GM18868 (cell line): ENCODE measurements around the gene ADAM23.

Experiments
- ATAC-seq: cut with Tn5 transposase; IDR thresholded peaks from one replicate; pipeline ENCODE4 v1.9.1; 2021; ENCODE audit warnings: mild to moderate bottlenecking, moderate library complexity; ENCODE audit not compliant: unreplicated experiment

The ADAM23 gene

GRCh38 chr2:206635015-206635414, 191.7 kb downstream of the ADAM23 start:
- ATAC-seq: no peak

DNA sequence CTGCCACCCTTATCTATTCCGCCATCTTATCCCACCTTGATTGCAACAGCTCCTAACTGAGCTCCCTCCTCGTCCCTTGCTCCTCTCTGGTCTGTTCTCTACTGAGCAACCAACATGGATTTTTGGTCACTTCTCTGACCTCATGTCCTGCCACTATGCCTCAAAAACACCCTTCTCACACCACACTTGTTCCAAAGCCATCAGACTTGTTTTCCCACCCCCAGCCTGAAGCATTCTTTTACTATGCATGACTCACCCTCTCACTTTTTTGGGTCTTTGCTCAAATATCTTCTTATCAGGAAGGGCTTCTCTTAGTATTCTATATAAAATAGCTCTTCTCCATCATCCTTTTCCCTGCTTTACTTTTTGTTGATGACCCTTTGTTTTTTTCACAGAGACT, 196.3 kb downstream of the ADAM23 start:
- ATAC-seq: no peak

DNA sequence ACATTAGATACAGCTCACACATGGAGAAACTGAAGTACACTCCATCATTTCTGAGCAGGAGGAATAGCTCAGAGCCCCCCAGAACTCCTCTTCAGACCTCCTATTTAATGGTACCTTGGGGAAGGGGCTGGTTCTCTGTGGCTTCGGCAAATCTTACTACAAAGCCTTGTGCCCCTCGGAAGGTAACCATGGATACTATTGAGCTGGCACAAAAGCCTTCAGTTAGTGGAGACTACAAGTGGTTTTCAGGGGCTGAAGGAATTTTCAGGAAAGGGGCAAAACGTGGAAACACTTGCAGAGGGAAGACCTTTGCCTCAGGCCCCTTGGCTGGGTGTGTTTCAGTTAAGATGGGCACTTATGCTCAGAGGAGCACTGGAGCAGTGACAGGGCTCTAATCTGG, 197.9 kb downstream of the ADAM23 start:
- no peak for ATAC-seq

- ATAC-seq: no peak
Measured at GRCh38 chr2:206642075-206643025, 199.0 kb downstream of the ADAM23 start, which contains the start of gene FAM237A. Gene FAM237A (plus strand): TSS chr2:206642487. CDS start chr2:206644237, 1,750 bp downstream.

- no peak for ATAC-seq
Measured at GRCh38 chr2:206647985-206648384, 204.7 kb downstream of the ADAM23 start.

DNA sequence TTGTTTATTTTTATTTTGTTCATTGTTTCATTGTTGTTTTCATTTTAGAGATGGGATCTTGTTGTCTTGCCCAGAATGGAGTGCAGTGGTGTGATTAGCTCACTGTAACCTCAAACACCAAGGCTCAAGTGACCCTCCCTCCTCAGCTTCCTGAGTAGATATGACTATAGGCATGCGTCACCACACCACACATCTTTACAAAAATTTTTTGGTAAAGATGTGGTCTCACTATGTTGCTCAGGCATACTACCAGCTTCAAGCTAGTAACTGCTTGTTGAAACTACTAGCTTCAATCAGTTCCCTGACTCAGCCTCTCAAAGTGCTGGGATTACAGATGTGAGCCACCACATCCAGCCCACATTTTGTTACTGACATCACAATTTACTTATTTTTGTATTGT, 213.8 kb downstream of the ADAM23 start:
- ATAC-seq: no peak

DNA sequence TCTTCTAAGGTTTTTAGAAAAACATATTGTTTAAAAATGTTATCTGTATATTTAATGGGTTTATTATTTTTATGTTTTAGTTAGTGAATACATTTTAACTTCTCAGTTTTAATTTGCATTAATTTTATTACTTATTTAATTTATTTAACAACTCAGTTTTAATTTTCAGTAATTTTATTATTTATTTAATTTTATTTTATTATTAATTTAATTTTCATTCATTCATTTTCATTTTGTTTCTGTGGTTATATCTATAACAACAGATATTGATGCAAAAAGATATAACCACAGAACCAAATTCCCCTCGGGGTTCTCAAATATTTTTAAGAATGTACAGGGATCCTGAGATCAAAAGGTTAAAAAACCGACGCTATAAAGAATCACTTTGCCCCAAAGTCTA, 221.9 kb downstream of the ADAM23 start:
- no peak for ATAC-seq
